Activated T-helper 1 cell treated with anti-CD3 and anti-CD28 coated beads, Interleukin-2, amount 50 U/mL, for 16 hours (primary cell): ENCODE results near the gene ADH4.
"Not testable (repeated sequence)": the region's sequence is repeated elsewhere in the genome, so short reads cannot be mapped to it uniquely, and the experiment has no call there.

Experiments
- DNase-seq, 2 donors: peaks; one replicate each; pipeline ENCODE4 v3.0.0-alpha.2; 2020; ENCODE audit warnings: low read depth in 1 of 2, low spot score in 1 of 2

The ADH4 gene

GRCh38 chr4:99144070-99144469 is at the start of gene ADH4:
TSS of gene ADH4 (minus strand) at chr4:99144297. CDS start at chr4:99144222, 75 bp downstream.
- no peak for DNase-seq

GRCh38 chr4:99190336-99190735 is 46.2 kb upstream of the ADH4 start:
- no peak for DNase-seq

GRCh38 chr4:99189900-99190299 is 45.8 kb upstream of the ADH4 start:
- DNase-seq: not testable (repeated sequence)

DNA sequence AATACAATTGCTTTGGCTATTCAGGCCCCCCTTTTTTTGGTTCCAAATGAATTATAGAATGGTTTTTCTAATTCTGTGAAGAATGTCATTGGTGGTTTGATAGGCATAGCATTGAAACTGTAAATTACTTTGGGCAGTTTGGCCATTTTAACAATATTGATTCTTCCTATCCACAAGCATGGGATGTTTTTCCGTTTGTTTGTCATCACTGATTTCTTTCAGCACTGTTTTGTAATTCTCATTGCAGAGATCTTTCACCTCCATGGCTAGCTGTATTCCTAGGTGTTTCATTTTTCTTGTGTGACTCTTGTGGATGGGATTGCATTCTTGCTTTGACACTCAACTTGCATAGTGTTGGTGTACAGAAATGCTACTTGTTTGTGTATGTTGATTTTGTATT is 41.9 kb upstream of the ADH4 start:
- no peak for DNase-seq

GRCh38 chr4:99185581-99185980 is 41.5 kb upstream of the ADH4 start:
- DNase-seq: no peak

GRCh38 chr4:99180382-99181070 is 36.4 kb upstream of the ADH4 start:
- DNase-seq: no peak

DNA sequence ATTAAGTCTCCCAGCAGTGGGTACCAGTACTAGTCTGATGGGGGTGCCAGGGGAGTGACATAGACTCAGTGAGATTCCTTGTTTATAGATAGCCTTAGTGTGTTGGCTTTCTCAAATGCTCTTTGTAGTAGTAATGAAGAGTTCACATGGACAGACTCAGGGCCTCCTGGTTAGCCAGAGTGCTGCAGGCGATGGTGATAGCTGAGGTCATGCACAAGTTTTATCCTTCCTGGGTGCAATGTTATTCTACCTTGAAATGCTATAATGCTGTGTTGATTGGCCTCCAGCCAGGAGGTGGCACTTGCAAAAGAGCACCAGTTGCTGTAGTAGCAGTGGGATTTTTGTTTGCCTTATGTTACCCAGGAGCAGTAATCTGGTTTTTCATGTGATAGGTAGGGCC is 35.5 kb upstream of the ADH4 start:
- DNase-seq: no peak

DNA sequence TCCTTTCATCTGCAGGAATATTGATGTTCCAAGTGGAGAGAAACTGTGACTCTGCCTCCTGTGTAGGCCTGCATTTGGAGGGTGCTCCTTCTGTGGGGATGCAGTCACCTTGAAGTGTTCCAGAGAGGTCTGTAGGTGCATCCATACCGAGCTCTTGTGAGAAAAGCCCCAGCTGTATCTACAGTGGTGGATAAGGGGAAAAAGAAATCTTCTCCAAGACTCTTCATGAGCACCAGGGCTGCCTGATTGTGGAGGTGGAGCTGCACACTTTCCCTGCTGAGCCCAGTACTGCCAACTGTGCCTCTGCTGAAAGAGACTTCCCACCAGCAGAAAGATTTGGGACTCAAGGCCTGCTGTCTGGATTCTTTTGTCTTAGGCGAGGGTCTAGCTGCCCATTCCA is 35.1 kb upstream of the ADH4 start:
- DNase-seq: no peak

DNA sequence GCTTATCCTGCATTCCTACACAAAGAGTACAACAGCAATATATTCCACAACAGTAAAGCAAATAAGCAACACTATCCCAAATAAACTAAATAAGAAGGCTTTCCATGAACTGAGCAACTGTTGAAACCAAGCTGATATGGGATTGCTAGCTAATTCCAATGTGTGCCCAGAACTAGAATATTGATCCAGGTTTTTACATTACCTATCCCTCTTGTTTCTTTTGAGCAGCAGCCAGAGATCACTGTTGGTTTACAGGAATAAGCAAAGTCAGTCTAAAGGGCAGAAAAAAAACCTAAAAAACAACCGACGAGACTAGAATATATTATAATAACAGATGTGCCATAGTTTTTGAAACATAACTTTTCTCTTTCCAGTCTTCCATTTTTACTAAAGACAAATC is 22.4 kb upstream of the ADH4 start:
- DNase-seq: no peak

GRCh38 chr4:99165978-99166377 is 21.9 kb upstream of the ADH4 start:
- no peak for DNase-seq

DNA sequence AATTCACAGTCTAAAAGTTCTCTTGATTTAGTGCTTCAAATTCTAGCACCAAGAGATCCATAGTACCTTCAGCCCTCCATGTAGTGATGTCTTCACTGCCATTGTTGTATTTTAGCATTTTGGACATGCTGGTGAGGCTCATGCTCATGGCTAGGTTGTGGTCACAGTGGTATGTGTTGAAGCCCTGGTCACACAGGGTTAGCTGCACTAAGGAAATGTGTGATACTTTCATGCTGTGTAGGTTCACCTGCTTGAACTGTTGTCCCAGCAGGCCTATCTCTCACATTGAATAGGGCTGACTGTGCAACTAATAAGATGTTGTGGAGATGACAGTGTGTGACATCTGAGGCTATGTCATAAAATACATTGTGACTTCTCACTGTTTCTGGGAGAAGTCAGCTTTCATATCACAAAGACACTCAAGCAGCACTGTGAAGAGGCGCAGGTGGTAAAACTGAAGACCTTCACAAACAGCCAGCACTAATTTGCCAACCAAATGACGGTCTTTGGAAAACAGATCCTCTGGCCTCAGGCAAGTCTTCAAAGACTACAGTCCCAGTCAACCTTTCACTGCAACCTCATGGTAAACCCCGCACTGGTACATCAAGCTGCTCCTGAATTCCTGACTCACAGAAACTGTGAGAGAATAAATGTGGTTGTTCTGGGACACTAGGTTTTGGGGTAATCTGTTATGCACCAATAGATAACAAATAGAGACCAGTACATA is 17.4 kb upstream of the ADH4 start:
- DNase-seq: no peak

- DNase-seq: no peak
Measured at GRCh38 chr4:99159699-99160098, 15.6 kb upstream of the ADH4 start.

DNA sequence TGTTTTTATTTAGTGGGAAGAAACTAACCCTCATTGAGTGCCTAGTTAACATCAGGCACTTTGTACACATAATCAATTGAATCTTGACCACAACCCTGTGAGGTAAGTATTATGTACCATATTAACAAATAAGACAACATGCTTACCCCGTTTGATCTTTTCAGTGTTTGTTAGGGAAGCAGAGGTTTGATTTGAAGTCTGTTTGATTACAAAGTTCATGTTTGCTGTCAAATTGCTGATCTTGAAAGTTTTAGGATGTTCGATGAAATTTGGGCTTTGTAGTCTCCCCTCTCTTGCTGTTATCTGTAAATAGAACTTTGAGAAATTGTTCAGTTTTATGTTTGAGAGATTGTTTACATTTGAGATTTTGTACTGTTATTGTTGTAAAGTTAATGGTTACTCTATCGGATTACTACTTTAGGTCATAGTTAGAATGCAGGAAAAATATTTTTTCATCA is 13.4 kb upstream of the ADH4 start:
- DNase-seq: no peak

DNA sequence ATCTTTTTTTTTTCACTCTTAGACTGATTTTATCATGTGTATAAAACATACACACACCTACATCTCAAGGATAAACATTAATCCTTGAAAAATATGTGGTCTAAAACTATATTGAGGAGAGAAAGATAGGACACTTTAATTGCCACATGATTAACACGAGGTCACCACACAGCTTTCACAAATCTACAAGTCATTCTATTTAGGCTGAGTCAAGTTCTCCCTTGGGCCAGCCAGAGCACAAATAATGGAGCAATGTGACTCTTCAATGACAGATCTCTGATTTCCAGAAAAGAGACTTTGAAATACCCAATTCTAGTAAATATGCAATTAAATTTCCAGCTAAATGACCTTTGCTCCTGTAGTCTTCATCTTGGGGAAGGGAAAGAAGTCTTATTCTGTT is 12.9 kb upstream of the ADH4 start:
- DNase-seq: no peak

DNA sequence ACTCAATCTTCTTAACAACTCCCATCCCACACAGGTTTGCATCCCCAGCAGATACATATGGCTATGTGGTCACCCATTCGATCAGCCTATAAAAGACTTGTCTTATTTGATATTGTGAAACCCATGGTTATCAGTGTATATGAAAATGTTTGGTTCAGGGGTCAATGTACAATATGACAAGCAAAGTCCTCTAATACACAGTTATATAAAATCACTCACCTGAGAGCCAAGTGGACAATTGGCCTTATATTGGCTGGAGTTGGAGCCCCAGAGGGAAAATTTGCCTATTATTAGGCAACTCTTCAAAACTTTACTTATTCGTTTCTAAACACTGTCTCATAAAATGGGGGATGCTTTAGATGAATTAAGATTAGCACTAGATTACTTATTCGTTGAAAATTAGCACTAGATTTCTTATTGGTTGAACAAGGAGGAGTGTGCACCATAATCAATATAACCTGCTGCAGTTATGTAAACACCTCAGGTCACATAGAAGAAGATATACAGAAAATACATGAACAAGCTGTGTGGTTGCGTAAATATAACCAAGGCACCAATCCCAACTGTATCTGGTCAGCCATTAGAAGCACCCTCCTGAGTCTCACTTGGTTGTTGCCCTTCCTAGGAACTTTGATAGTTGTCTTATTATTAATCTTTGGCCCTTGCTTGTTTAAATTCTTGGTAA is 10.7 kb upstream of the ADH4 start:
- DNase-seq: no peak

DNA sequence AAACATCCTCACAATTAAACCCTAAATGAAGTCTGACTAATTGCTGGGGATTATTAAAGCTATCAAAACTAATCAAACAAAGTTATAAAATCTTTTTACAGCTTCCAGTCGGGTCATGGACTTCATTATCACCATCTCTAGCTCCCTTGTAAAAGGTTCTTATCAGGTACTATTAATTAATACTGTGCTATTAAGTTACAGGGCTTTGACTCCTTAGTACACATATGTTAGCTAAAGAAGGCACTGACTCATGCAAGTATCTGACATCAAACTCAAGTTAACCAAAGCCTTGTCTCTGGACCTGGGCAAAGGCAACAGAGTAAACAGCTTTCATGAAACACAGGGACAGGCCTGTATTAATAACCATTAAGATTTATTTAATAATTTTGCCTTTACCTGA is 7.9 kb upstream of the ADH4 start:
- DNase-seq: no peak

GRCh38 chr4:99151452-99151851 is 7.4 kb upstream of the ADH4 start:
- DNase-seq: no peak

DNA sequence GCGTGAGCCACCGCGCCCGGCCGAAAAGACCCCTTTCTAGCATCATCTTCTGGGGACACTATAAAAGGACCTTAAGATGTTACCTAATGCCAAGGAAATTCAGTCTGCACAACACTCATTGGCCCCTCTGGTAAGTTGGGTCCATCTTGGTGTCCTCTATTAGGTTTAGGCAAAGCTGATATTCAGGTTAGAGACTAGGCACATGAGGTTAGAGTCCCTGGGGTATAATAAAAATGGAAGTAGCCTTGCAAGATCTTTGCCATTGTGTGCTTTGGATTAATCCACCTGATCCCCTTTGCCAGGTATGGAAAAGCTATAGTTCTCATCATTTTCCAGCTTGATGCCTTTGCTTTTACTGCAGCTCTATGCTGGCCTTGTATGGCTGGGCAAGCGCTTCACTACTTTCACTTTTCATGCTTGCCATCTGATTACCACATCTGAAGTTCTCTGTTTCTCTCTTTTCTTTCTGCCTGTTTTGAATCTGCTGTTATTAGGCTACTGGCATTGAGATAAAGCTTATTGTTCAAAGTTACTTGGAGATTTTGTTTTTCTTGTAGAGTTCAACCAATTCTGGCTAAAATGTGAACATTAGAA is 5.4 kb upstream of the ADH4 start:
- DNase-seq: no peak

- no peak for DNase-seq
Measured at GRCh38 chr4:99148550-99148949, 4.5 kb upstream of the ADH4 start.

GRCh38 chr4:99144587-99144986 is 490 bp upstream of the ADH4 start:
- DNase-seq: no peak

GRCh38 chr4:99136329-99136728 is 7.8 kb downstream of the ADH4 start:
- DNase-seq: no peak
